ENCODE results near the gene TCHHL1. TPM values are rescaled to one million over a fixed set of nuclear protein-coding genes. Genes with fewer than 3 reads are reported as not detected.

TCHHL1 gene
- total and polyA plus RNA-seq, 2 of the 13 experiments (the other 11 are each of a cell fraction or from before 2014, with no cell fraction given), result not detected

DNA sequence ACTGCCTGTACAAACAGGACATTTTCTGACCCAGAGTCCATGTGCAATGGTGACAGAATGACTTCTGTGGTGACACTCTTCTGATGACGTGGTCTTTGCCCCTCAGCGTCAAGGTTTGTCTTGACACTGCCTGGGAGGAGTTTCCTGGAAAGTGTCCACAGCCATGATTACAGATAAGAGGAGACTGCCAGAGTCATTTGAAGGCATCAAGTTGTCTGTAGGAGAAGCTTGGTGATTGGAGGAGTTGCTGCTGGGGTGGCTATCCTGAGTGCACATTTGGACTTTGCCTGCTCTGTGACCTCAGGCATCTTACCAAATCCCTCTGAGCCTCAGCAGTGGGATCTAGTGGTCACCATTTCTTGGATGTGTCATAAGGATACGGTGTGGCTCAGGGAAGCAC lies 17.7 kb downstream of the TCHHL1 start (continued):
- peak; percentile 83 for TF ChIP-seq CREB1 (IDR thresholded peaks at IDR 0.05)
- no peak for TF ChIP-seq CREB1 (CRISPR knock-in tag; IDR thresholded peaks at IDR 0.05)

DNA sequence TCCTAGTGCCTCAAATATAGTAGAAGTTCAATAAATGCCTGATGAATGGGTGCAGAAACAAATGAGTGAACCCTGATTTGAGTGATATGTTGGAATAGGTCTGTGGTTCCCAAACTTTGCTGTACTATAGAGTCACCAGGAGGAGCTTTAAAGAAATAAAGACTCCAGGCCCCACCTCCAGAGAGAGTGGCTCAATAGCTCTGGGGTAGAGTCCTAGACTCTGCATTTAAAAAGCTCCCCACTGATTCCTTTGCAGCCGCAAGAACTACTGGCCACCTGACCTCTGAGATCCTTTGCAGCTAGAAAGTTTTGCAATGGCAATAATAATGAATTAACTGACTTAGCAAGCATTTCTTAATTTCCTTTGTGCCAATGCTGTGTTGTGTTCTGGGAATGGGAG lies 20.9 kb downstream of the TCHHL1 start:
- intact Hi-C loops (cut with micrococcal nuclease; ENCODE audit: unreplicated experiment) (no loop called here), in situ Hi-C loops (cut with HindIII; ENCODE audit: extremely low pct_ligation_motif_present, low pct_unique_long_range_greater_than_20kb) (no loop called here)
- Histone ChIP-seq H3K9ac (ENCODE audit: insufficient read depth, low read depth, low read length) (no peak overlapping the region), H3K27me3 (ENCODE audit: control insufficient read depth in 1 of 2, insufficient read depth in 2 of 2, low read length in 2 of 2) (peaks cover 0 to 3% of the 10 kb centered on the region in 2 experiments; a peak in 1 of 5 replicates), H3K36me3 (replicated peaks in 1 of 2; ENCODE audit: control insufficient read depth in 1 of 2, insufficient read depth in 2 of 2, low read length in 2 of 2) (no peaks in the 10 kb centered on the region), H3K79me2 (ENCODE audit: insufficient read depth, low read length) (no peaks in the 10 kb centered on the region), H3K4me3 (replicated peaks in 1 of 3; ENCODE audit: insufficient read depth in 1 of 3, low read depth in 2 of 3, low read length in 3 of 3) (no peak overlapping the region), H4K20me1 (ENCODE audit: insufficient read depth, low read length) (no peaks in the 10 kb centered on the region), H3K4me2 (ENCODE audit: low read depth, low read length) (no peak overlapping the region), H3K9me3 (ENCODE audit: low read length) (no peaks in the 10 kb centered on the region), H3K4me1 (ENCODE audit: insufficient read depth, low read length) (no peaks in the 10 kb centered on the region), H2AFZ (ENCODE audit: low read length) (no peak overlapping the region), H3K27ac (ENCODE audit: extremely low read length, insufficient read depth, low read length) (no peak overlapping the region)
- WGBS (ENCODE audit: low lambda C conversion rate), result 30% methylated on average over 1 of the region's 1 CpG
- ChIA-PET CTCF (ENCODE audit: low intra/inter-chr PET ratio, low total read pairs) (no interaction called here), POLR2A (no interaction called here)
- FAIRE-seq (no peak), ATAC-seq (no peak), DNase-seq (ENCODE audit: low spot score) (no peak)
- TF ChIP-seq ZNF101 (CRISPR knock-in tag; IDR thresholded peaks at IDR 0.05; ENCODE audit: borderline replicate concordance, low read depth) (no peak), ZNF264 (CRISPR knock-in tag; IDR thresholded peaks at IDR 0.05) (no peak), MAF1 (CRISPR knock-in tag; IDR thresholded peaks at IDR 0.05; ENCODE audit: borderline replicate concordance) (no peak), RFX1 (IDR thresholded peaks at IDR 0.05) (no peak), ZNF878 (CRISPR knock-in tag; IDR thresholded peaks at IDR 0.05) (no peak), NR2F6 (IDR thresholded peaks at IDR 0.05) (no peak), NR2F6 (CRISPR knock-in tag; IDR thresholded peaks at IDR 0.05) (no peak), ATRX (CRISPR knock-in tag; IDR thresholded peaks at IDR 0.05; ENCODE audit: borderline replicate concordance) (no peak), ZNF232 (CRISPR knock-in tag; IDR thresholded peaks at IDR 0.05; ENCODE audit: borderline replicate concordance) (no peak), NFYB (CRISPR knock-in tag; IDR thresholded peaks at IDR 0.05) (no peak), SIX4 (CRISPR knock-in tag; IDR thresholded peaks at IDR 0.05) (no peak), TGIF2 (CRISPR knock-in tag; IDR thresholded peaks at IDR 0.05) (no peak), SRF (IDR thresholded peaks at IDR 0.05; ENCODE audit: low read depth, low read length) (no peak)
- TF ChIP-seq, protein P1, sequence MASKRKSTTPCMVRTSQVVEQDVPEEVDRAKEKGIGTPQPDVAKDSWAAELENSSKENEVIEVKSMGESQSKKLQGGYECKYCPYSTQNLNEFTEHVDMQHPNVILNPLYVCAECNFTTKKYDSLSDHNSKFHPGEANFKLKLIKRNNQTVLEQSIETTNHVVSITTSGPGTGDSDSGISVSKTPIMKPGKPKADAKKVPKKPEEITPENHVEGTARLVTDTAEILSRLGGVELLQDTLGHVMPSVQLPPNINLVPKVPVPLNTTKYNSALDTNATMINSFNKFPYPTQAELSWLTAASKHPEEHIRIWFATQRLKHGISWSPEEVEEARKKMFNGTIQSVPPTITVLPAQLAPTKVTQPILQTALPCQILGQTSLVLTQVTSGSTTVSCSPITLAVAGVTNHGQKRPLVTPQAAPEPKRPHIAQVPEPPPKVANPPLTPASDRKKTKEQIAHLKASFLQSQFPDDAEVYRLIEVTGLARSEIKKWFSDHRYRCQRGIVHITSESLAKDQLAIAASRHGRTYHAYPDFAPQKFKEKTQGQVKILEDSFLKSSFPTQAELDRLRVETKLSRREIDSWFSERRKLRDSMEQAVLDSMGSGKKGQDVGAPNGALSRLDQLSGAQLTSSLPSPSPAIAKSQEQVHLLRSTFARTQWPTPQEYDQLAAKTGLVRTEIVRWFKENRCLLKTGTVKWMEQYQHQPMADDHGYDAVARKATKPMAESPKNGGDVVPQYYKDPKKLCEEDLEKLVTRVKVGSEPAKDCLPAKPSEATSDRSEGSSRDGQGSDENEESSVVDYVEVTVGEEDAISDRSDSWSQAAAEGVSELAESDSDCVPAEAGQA (IDR thresholded peaks at IDR 0.05; ENCODE audit: low read depth), result no peak
- TF ChIP-seq, protein P1 (CRISPR knock-in tag; IDR thresholded peaks at IDR 0.05; ENCODE audit: borderline replicate concordance), result no peak
- TF ChIP-seq, protein P2, sequence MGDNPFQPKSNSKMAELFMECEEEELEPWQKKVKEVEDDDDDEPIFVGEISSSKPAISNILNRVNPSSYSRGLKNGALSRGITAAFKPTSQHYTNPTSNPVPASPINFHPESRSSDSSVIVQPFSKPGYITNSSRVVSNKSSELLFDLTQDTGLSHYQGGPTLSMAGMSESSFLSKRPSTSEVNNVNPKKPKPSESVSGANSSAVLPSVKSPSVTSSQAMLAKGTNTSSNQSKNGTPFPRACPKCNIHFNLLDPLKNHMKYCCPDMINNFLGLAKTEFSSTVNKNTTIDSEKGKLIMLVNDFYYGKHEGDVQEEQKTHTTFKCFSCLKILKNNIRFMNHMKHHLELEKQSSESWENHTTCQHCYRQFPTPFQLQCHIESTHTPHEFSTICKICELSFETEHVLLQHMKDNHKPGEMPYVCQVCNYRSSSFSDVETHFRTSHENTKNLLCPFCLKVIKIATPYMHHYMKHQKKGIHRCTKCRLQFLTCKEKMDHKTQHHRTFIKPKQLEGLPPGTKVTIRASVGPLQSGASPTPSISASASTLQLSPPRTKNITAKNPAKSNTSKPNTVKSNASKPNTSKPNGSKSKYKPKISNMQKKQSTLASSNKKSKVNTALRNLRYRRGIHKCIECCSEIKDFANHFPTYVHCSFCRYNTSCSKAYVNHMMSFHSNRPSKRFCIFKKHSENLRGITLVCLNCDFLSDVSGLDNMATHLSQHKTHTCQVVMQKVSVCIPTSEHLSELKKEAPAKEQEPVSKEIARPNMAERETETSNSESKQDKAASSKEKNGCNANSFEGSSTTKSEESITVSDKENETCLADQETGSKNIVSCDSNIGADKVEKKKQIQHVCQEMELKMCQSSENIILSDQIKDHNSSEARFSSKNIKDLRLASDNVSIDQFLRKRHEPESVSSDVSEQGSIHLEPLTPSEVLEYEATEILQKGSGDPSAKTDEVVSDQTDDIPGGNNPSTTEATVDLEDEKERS (CRISPR knock-in tag; IDR thresholded peaks at IDR 0.05), result no peak
- no TSS peak for BruUV-seq (replicated peaks)

All from HepG2 (cell line).